NCI-H1105 treated with DMSO at 0.1 percent for 48 hours (cell line): ENCODE data around the gene AMDHD2.
"Not testable (repeated sequence)": the region's sequence is repeated elsewhere in the genome, so short reads cannot be mapped to it uniquely, and the experiment has no call there.

Source experiments
- DNase-seq: peaks from one replicate; lab custom pipeline; 2025; lab: John Stamatoyannopoulos, UW

The AMDHD2 gene

GRCh38 chr16:2580143-2580542, 60.0 kb downstream of the AMDHD2 start:
- DNase-seq: not testable (repeated sequence)

GRCh38 chr16:2580818-2581217, 60.6 kb downstream of the AMDHD2 start:
- DNase-seq: not testable (repeated sequence)
